ENCODE data around the gene MPLKIP.

DNA sequence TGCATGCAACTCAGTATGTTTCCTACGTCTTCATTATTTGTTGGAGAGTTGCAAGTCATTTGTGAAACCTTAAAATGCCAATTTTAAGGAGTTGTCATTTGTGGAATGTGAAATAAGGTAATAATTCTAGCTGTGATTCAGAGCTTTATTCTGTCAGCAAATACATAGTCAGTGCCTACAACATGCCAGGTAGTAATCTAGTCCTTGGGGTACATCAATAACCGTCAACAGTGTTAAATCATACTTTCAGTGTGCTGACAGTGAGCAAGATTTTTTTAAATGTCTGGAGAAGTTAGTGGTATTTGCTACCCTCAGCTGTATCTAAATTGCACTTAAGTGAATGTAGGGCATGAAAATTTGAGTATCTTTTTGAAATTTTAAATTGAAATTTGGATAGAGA lies 36.7 kb downstream of the MPLKIP start:
- TF ChIP-seq POLR2A (IDR thresholded peaks at IDR 0.05): no peak
- TF ChIP-seq, protein P1, sequence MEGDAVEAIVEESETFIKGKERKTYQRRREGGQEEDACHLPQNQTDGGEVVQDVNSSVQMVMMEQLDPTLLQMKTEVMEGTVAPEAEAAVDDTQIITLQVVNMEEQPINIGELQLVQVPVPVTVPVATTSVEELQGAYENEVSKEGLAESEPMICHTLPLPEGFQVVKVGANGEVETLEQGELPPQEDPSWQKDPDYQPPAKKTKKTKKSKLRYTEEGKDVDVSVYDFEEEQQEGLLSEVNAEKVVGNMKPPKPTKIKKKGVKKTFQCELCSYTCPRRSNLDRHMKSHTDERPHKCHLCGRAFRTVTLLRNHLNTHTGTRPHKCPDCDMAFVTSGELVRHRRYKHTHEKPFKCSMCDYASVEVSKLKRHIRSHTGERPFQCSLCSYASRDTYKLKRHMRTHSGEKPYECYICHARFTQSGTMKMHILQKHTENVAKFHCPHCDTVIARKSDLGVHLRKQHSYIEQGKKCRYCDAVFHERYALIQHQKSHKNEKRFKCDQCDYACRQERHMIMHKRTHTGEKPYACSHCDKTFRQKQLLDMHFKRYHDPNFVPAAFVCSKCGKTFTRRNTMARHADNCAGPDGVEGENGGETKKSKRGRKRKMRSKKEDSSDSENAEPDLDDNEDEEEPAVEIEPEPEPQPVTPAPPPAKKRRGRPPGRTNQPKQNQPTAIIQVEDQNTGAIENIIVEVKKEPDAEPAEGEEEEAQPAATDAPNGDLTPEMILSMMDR (IDR thresholded peaks at IDR 0.05): no peak
